Activated naive CD4-positive, alpha-beta T cell treated with anti-CD3 and anti-CD28 coated beads for 36 hours (primary cell): ENCODE measurements around the gene OR1E2. TPM values are rescaled to one million over a fixed set of nuclear protein-coding genes. Genes with fewer than 3 reads are reported as not detected.
"Not testable (repeated sequence)": the region's sequence is repeated elsewhere in the genome, so short reads cannot be mapped to it uniquely, and the experiment has no call there.

Experiments used
- CTCF ChIA-PET: fragments of 350-600 bp; sonication (Branson Sonifier 250); formaldehyde crosslinking; loops from one replicate; lab custom pipeline; 2021; ENCODE audit warnings: antibody characterized with exemption; lab: Charles Lee
- DNase-seq: peaks from one replicate; pipeline ENCODE4 v3.0.0-alpha.2; 2020
- H3K27ac Mint-ChIP-seq: one replicate; pipeline ENCODE4 v1.8.0; 2021; ENCODE audit warnings: mild to moderate bottlenecking, mixed read lengths
- H3K27me3 Mint-ChIP-seq: one replicate; pipeline ENCODE4 v1.8.0; 2021; ENCODE audit warnings: low read depth, mixed read lengths
- H3K36me3 Mint-ChIP-seq: one replicate; pipeline ENCODE4 v1.8.0; 2021; ENCODE audit warnings: low read depth, mixed read lengths
- H3K4me1 Mint-ChIP-seq: one replicate; pipeline ENCODE4 v1.8.0; 2021; ENCODE audit warnings: low read depth, mixed read lengths
- H3K4me3 Mint-ChIP-seq: one replicate; pipeline ENCODE4 v1.8.0; 2021; ENCODE audit warnings: mild to moderate bottlenecking, moderate library complexity, mixed read lengths
- H3K9me3 Mint-ChIP-seq: one replicate; pipeline ENCODE4 v1.8.0; 2021; ENCODE audit warnings: mixed read lengths
- intact Hi-C: fragments of 100-400 bp; cut with micrococcal nuclease; formaldehyde crosslinking; loops from one replicate; pipeline ENCODE4 v1.15.1; 2023
- total RNA-seq, 2 experiments: library from RNA; stranded (reverse); gene quantifications; one replicate each; pipeline ENCODE4 v1.2.3, GENCODE V29; 2021

Gene OR1E2
- not detected for total RNA-seq

- H3K4me3 Mint-ChIP-seq: no peak within 1 kb of the TSS
- no peaks in the 10 kb centered on the region for H3K4me1 Mint-ChIP-seq
- intact Hi-C loops: no loop called here
These were observed at the start of gene OR1E2 for GRCh38 chr17:3433741-3434140. Gene OR1E2, minus strand, starts transcription at chr17:3433841. Its CDS starts 0 bp downstream, at chr17:3433841.

GRCh38 chr17:3482852-3483251, 49.2 kb upstream of the OR1E2 start:
- intact Hi-C loops: no loop called here
- no peak overlapping the region for H3K4me3 Mint-ChIP-seq
- H3K9me3 Mint-ChIP-seq: no peaks in the 10 kb centered on the region
- no peak for DNase-seq
- H3K36me3 Mint-ChIP-seq: no peaks in the 10 kb centered on the region
- H3K4me1 Mint-ChIP-seq: no peaks in the 10 kb centered on the region
- H3K27ac Mint-ChIP-seq: no peak overlapping the region
- CTCF ChIA-PET: no interaction called here
- H3K27me3 Mint-ChIP-seq: peaks cover 10% of the 10 kb centered on the region

More at GRCh38 chr17:3433741-3434140, at the start of gene OR1E2:
- CTCF ChIA-PET: no interaction called here
- Mint-ChIP-seq H3K27ac (no peak within 1 kb of the TSS), H3K27me3 (peaks cover 5% of the 10 kb centered on the region), H3K36me3 (no peaks in the 10 kb centered on the region), H3K9me3 (no peaks in the 10 kb centered on the region)
- DNase-seq: no peak

- DNase-seq: no peak
- intact Hi-C loops: no loop called here
- H3K36me3 Mint-ChIP-seq: no peaks in the 10 kb centered on the region
- no peaks in the 10 kb centered on the region for H3K9me3 Mint-ChIP-seq
- no peak overlapping the region for H3K4me3 Mint-ChIP-seq
- no peak overlapping the region for H3K27ac Mint-ChIP-seq
- peaks cover 3% of the 10 kb centered on the region for H3K27me3 Mint-ChIP-seq
- peaks cover 5% of the 10 kb centered on the region for H3K4me1 Mint-ChIP-seq
- CTCF ChIA-PET: no interaction called here
These were observed 46.3 kb upstream of the OR1E2 start for GRCh38 chr17:3479988-3480387.

GRCh38 chr17:3475812-3476610, 42.4 kb upstream of the OR1E2 start, which contains the start of gene ASPA:
Gene ASPA, plus strand, starts transcription at chr17:3475997. Its CDS starts 163 bp downstream, at chr17:3476160.
- H3K27me3 Mint-ChIP-seq: peaks cover 3% of the 10 kb centered on the region
- H3K9me3 Mint-ChIP-seq: no peaks in the 10 kb centered on the region
- intact Hi-C loops: no loop called here
- H3K4me1 Mint-ChIP-seq: peaks cover 5% of the 10 kb centered on the region
- H3K4me3 Mint-ChIP-seq: peak within 1 kb of the TSS; percentile 50
- no peaks in the 10 kb centered on the region for H3K36me3 Mint-ChIP-seq
- CTCF ChIA-PET: no interaction called here
- no peak for DNase-seq
- no peak within 1 kb of the TSS for H3K27ac Mint-ChIP-seq

- no peak overlapping the region for H3K4me3 Mint-ChIP-seq
- H3K9me3 Mint-ChIP-seq: no peaks in the 10 kb centered on the region
- H3K4me1 Mint-ChIP-seq: peaks cover 5% of the 10 kb centered on the region
- intact Hi-C loops: no loop called here
- DNase-seq: no peak
- H3K27me3 Mint-ChIP-seq: peaks cover 3% of the 10 kb centered on the region
- CTCF ChIA-PET: no interaction called here
- no peaks in the 10 kb centered on the region for H3K36me3 Mint-ChIP-seq
- no peak overlapping the region for H3K27ac Mint-ChIP-seq
These were observed 41.6 kb upstream of the OR1E2 start for GRCh38 chr17:3475251-3475685.

- H3K27me3 Mint-ChIP-seq: peaks cover 3% of the 10 kb centered on the region
- no peaks in the 10 kb centered on the region for H3K9me3 Mint-ChIP-seq
- H3K36me3 Mint-ChIP-seq: no peaks in the 10 kb centered on the region
- intact Hi-C loops: no loop called here
- CTCF ChIA-PET: no interaction called here
- H3K4me3 Mint-ChIP-seq: no peak overlapping the region
- H3K4me1 Mint-ChIP-seq: peaks cover 5% of the 10 kb centered on the region
- H3K27ac Mint-ChIP-seq: no peak overlapping the region
- DNase-seq: no peak
These were observed 40.6 kb upstream of the OR1E2 start for GRCh38 chr17:3474212-3474611.

- H3K36me3 Mint-ChIP-seq: no peaks in the 10 kb centered on the region
- no peak overlapping the region for H3K4me3 Mint-ChIP-seq
- intact Hi-C loops: no loop called here
- CTCF ChIA-PET: no interaction called here
- no peaks in the 10 kb centered on the region for H3K27me3 Mint-ChIP-seq
- H3K9me3 Mint-ChIP-seq: no peaks in the 10 kb centered on the region
- no peak overlapping the region for H3K27ac Mint-ChIP-seq
- no peak for DNase-seq
- H3K4me1 Mint-ChIP-seq: peaks cover 5% of the 10 kb centered on the region
These were observed 38.5 kb upstream of the OR1E2 start for GRCh38 chr17:3472137-3472536.

- Mint-ChIP-seq H3K27me3 (no peaks in the 10 kb centered on the region), H3K9me3 (no peaks in the 10 kb centered on the region), H3K4me3 (no peak within 1 kb of the TSS), H3K36me3 (no peaks in the 10 kb centered on the region), H3K4me1 (peaks cover 5% of the 10 kb centered on the region), H3K27ac (no peak within 1 kb of the TSS)
- no peak for DNase-seq
- CTCF ChIA-PET: no interaction called here
- intact Hi-C loops: no loop called here
These were observed 38.0 kb upstream of the OR1E2 start, which contains the start of gene SPATA22 for GRCh38 chr17:3471599-3471998. Gene SPATA22, minus strand, starts transcription at chr17:3471819. Its CDS starts 2,494 bp downstream, at chr17:3469325.

- Mint-ChIP-seq H3K4me1 (no peaks in the 10 kb centered on the region), H3K9me3 (no peaks in the 10 kb centered on the region), H3K27ac (no peak overlapping the region), H3K36me3 (no peaks in the 10 kb centered on the region), H3K4me3 (no peak overlapping the region), H3K27me3 (no peaks in the 10 kb centered on the region)
- intact Hi-C loops: no loop called here
- CTCF ChIA-PET: no interaction called here
- no peak for DNase-seq
These were observed 35.9 kb upstream of the OR1E2 start for GRCh38 chr17:3469529-3469928.

- H3K27me3 Mint-ChIP-seq, H3K4me3 Mint-ChIP-seq, CTCF ChIA-PET, H3K4me1 Mint-ChIP-seq, H3K36me3 Mint-ChIP-seq, H3K9me3 Mint-ChIP-seq, DNase-seq, H3K27ac Mint-ChIP-seq, intact Hi-C loops: not testable (repeated sequence)
These were observed 32.7 kb upstream of the OR1E2 start for GRCh38 chr17:3466355-3466754.

GRCh38 chr17:3448059-3448665, 14.5 kb upstream of the OR1E2 start:
- H3K4me1 Mint-ChIP-seq: no peaks in the 10 kb centered on the region
- intact Hi-C loops: no loop called here
- DNase-seq: no peak
- H3K9me3 Mint-ChIP-seq: no peaks in the 10 kb centered on the region
- H3K27ac Mint-ChIP-seq: no peak overlapping the region
- H3K27me3 Mint-ChIP-seq: peaks cover 7% of the 10 kb centered on the region
- CTCF ChIA-PET: no interaction called here
- no peak overlapping the region for H3K4me3 Mint-ChIP-seq
- H3K36me3 Mint-ChIP-seq: no peaks in the 10 kb centered on the region

- Mint-ChIP-seq H3K27ac (no peak overlapping the region), H3K36me3 (no peaks in the 10 kb centered on the region), H3K27me3 (peaks cover 7% of the 10 kb centered on the region), H3K4me3 (no peak overlapping the region), H3K4me1 (no peaks in the 10 kb centered on the region), H3K9me3 (no peaks in the 10 kb centered on the region)
- intact Hi-C loops: no loop called here
- CTCF ChIA-PET: no interaction called here
- DNase-seq: peak; percentile 10
These were observed 14.0 kb upstream of the OR1E2 start for GRCh38 chr17:3447625-3448024.

- Mint-ChIP-seq H3K27me3 (peaks cover 4% of the 10 kb centered on the region), H3K9me3 (no peaks in the 10 kb centered on the region), H3K4me1 (no peaks in the 10 kb centered on the region), H3K27ac (no peak overlapping the region), H3K4me3 (no peak overlapping the region), H3K36me3 (no peaks in the 10 kb centered on the region)
- DNase-seq: no peak
- CTCF ChIA-PET: no interaction called here
- intact Hi-C loops: no loop called here
These were observed 6.8 kb upstream of the OR1E2 start for GRCh38 chr17:3440451-3440850.
